COR-L47 (cell line): Measurements from ENCODE around the gene PLA2G10.
A peak's percentile ranks its signal among the peaks of the same experiment; 100 is the strongest.
"Not testable (repeated sequence)": the region's sequence is repeated elsewhere in the genome, so short reads cannot be mapped to it uniquely, and the experiment has no call there.

ENCODE experiments used
- DNase-seq: peaks from one replicate; lab custom pipeline; 2025; lab: John Stamatoyannopoulos, UW

PLA2G10 gene

DNA sequence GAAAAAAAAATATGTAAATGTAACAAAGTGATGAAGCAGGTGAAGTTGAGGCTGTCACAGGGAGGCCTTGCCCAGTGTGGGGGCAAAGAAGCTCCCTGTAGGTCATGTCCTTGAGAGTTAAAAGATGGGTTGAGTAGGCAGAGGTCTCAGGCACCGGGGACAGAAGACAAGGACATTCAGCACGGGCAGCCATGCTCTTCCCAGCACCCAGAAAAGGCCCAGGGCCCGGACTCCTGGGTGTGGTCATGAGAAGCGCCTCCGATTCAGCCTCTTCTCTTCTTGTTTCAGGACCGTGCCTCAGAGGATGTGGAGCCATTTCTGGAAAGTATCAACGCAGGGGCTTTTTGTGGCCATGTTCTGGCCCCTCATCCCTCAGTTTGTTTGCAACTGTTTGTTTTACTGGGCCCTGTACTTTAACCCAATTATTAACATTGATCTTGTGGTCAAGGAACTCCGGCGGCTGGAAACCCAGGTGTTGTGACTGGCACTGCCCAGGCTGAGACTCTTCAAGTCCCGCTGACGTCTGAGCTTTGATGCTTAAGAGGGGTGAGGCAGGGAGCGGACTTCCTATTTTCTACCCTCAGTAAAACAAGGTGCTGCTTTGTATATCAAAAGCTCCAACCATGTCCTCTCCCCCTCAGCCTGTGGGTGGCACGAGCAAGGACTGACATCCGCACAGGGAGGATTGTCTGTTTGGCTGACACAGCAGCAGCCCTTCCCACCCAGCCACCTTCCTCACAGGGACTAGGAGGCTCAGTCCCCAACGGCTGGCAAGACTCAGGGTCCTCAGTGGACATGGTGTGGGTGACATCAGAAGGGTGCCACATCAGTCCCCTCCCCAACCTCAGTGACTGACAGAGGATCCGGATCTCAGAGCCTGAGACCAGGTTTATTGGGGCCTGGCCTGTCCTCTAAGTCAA is 26.5 kb downstream of the PLA2G10 start:
- DNase-seq, result no peak

DNA sequence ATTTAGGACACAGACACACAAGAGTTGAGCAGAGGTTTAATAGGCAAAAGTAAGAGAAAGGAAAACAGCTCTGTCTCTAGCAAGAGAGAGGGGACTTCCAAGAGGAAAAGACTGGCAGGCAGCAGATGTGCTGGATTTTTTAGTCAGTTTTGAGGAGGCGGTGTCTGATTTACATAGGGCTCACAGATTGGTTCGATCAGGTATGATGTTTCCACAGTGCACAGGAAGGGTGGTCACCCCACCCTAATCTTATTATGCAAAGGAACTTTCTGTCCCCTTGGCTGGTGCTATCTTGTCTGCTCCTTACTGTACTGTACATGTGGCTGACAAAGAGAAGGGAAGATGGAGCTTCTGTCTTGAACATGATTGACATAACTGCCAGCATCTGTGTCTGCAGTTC is 36.0 kb downstream of the PLA2G10 start:
- no peak for DNase-seq

DNA sequence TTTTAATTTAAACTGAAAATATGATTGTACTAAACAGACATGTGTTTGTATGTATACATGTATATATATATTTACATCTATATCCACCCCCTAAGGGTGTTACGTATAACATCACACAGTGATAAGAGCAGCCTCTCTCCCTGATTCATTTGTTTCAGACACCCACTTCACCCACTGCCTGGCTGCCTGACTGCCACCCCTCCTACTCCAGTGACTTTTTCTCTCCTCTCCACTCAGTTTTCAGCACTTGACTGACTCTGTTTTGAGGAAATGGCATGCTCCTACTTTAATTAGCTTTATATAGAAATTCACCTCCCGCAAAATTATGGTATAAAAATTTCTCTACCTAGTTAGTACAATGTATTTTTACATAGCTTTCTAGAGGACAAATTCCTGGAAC is 41.4 kb downstream of the PLA2G10 start:
- DNase-seq, result no peak

DNA sequence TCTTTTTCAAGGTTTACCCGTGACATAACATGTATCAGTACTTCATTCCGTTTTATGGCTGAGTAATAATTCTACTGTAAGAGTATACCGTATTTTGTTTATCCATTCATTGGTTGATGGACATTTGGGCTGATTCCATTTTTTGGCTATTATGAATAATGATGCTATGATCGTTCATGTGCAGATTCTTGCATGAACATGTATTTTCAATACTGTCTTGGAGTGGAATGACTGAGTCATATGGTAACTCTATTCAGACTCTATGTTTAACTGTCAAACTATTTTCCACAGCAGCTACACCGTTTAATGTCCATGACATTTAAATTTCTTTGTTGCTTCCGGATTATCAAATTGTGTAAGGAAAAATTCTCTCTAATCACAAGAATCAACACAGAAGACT is 43.5 kb downstream of the PLA2G10 start:
- DNase-seq, result no peak

DNA sequence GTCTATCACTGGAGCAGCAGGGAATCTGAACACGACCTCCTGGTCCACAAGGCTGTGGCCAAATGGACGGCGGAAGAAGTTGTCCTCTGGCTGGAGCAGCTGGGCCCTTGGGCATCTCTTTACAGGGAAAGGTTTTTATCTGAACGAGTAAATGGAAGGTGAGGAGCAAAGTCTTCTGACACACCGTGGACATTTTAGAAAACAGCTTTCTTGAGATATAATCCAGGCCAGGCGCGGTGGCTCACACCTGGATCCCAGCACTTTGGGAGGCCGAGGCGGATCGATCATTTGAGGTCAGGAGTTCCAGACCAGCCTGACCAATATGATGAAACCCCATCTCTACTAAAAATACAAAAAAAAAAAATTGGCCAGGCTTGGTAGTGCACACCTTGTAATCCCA is 44.3 kb downstream of the PLA2G10 start:
- no peak for DNase-seq

DNA sequence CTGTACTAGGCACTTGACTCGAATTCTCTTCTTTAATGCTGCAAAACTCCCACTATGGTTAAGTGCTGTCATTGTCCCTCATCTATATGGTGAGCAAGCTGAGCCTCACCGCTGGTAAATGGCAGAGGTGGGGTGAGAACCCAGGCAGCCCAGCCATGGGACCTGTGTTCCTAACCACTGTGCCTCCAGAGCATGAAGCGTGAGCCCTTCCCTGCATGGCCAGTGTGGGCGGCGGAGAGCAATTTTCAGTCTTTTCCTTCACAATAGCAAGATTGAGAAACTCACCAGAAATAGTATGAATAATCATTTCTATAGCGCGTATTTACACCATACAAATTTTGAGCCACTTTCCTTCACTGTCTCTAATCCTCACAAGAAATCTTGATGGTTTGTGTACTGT is 52.2 kb downstream of the PLA2G10 start:
- DNase-seq, result no peak

DNA sequence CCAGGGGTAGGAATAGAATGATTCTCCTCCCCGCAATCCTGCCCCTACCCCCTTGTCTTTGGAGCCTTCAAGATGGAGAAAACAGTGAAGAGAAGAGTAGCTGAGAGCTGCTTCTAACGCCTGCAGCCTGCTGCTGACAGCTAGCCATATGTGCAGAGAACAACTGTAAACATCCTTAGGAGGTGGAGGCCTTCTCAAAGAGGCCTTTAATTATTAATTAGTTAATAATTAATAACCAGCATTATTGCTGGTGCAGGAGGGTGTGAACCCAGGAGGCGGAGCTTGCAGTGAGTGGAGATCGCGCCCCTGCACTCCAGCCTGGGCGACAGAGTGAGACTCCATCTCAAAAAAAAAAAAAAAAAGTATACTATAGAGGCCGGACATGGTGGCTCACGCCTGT is 52.9 kb downstream of the PLA2G10 start:
- no peak for DNase-seq

DNA sequence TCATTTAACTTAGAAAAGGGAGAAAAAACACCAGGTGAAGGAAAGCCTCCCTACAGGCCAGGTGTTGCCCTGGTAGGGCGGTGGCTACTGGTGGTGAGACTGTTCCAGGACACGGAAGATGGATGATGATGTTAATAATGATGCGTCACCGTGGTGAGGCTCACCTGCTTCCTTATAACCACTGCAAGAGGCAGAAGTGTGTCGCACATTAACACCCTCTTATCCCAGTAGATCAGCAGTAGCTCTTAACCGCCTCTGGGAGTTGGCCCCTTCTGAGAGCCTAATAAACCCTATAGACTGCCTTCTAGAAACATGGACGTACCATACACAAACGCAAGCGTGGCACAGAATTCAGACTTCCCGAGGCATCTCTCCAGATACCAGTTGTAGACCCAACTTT is 53.6 kb downstream of the PLA2G10 start:
- no peak for DNase-seq

DNA sequence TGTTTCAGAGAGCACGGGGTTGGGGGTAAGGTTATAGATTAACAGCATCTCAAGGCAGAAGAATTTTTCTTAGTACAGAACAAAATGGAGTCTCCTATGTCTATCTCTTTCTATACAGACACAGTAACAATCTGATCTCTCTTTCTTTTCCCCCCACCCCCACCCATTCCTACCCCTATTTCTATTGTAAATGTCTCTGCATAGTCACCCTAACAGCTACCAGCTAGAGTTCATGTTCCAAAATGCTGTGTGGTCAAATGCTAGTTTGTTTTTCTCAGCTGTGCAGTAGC is 57.2 kb downstream of the PLA2G10 start:
- DNase-seq, result not testable (repeated sequence)

DNA sequence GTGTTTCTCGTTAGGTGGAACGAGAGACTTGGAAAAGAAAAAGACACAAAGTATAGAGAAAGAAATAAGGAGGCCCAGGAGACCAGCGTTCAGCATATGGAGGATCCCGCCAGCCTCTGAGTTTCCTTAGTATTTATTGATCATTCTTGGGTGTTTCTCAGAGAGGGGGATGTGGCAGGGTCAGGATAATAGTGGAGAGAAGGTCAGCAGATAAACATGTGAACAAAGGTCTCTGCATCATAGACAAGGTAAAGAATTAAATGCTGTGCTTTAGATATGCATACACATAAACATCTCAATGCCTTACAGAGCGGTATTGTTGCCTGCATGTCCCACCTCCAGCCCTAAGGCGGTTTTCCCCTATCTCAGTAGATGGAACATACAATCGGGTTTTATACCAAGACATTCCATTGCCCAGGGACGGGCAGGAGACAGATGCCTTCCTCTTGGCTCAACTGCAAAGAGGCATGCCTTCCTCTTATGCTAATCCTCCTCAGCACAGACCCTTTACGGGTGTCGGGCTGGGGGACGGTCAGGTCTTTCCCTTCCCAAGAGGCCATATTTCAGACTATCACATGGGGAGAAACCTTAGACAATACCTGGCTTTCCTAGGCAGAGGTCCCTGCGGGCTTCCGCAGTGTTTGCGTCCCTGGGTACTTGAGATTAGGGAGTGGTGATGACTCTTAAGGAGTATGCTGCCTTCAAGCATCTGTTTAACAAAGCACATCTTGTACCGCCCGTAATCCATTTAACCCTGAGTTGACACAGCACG is 57.7 kb downstream of the PLA2G10 start:
- not testable (repeated sequence) for DNase-seq

DNA sequence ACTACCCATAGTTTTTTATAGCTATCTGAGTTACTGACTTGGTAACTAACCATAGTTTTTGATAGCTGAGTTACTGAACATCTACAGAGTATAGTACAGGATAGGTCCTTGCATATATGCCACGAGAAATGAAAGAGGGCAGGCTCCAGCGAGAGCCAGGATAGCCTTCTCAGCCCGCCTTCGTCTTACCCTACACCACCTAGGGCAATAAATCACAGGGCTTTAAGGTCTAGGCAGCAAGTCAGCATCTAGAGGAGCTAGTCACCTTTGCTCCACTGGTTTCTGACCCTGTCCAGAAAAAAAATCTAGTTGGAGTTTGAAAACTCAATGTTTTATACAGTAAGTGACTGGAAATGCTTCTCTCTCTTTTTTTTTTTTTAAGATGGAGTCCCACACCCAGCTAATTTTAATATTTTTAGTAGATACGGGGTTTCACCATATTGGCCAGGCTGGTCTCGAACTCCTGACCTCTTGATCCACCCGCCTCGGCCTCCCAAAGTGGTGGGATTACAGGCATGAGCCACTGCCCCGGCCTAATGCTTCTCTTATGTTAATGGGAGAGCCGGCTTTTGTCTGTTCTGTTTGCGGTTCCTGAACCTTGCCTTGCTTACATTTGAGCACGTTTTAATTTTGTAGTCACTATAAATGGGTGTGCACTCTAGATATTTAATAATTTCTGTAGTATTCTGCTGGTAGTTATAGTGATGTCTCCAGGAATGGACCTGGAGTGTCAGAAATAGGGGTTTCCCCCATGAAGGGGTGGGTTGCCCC is 58.5 kb downstream of the PLA2G10 start:
- DNase-seq, result no peak

DNA sequence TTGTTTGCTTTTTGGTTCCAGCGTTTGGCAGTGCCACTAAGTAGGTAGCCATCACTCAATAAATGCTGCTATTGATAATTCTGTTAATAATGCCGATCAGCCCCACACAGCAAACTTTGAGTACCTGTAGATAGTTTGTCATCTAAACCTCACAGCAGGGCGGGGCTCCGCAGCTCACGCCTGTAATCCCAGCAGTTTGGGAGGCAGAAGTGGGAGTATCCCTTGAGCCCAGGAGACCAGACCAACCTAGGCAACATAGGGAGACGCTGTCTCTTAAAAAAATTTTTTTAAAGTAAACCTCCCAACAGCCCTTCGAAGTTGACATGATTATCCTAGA is 59.8 kb downstream of the PLA2G10 start:
- no peak for DNase-seq

DNA sequence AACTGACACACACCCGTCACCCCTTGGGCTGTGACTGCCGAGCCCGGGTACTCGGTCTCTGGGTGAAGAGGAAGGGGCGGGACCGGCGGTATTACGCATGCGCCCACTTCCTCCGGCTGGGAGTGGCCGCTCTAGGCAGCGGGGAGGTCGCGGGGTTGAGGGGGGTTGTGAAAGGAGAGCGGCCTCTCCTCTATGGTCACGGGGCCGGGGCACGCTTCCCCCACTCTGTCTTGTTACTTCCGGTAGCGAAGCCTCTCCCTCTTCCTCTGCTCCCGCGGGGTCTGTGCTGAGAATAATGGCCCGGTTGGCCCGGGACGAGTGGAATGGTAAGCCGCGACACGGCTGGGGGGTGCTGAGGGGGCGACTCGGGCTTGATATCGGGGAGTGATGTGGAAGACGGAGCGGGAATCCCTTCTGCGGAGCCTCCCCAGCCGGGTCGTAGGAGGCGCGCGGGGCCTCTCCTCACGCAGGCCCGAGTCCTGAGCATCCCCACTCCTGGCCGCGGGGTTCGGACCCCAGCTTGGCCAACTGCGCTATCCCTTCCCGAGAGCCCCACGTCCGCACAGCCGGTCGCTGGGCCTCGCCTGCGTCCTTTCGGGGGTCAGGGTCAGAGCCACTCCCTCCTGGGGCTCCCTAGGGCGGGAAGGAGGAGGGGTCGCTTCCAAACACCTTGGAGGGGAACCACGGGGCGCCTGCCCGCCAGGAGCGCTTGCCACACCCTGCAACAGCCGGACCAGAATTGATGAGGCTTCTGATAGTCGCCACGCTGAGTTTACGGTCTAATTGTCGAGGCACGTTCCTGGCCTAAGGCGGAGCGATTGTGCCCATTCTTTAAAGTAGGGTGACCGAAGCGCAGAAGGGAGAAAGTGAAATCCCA is 61.2 kb downstream of the PLA2G10 start, which contains the start of gene BFAR:
TSS of gene BFAR (plus strand) at position 259 of the 877 bp plus-strand sequence. CDS start 11,396 bp downstream, outside the sequence.
- peak; percentile 95 for DNase-seq

DNA sequence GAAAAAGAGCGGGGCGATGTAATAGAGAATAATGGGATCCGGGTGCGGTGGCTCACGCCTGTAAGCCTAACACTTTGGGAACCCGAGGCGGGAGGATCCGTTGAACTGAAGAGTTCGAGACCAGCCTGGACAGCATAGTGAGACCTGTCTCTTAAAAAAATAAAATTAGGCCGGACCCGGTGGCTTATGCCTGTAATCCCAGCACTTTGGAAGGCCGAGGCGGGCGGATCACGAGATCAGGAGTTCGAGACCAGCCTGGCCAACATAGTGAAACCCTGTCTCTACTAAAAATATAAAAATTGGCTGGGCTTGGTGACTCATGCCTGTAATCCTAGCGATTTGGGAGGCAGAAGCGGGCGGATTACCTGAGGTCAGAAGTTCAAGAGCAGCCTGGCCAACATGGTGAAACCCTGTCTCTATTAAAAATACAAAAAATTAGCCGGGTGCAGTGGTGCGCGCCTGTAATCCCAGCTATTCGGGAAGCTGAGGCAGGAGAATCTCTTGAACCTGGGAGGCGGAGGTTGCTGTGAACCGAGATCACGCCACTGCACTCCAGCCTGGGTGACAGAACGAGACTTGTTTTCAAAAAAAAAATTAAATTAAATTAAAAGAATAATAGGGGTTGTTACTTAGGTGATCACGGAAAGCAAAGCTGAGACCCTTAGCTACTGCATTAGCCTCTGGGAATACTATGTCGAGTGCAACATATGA is 63.3 kb downstream of the PLA2G10 start:
- not testable (repeated sequence) for DNase-seq

DNA sequence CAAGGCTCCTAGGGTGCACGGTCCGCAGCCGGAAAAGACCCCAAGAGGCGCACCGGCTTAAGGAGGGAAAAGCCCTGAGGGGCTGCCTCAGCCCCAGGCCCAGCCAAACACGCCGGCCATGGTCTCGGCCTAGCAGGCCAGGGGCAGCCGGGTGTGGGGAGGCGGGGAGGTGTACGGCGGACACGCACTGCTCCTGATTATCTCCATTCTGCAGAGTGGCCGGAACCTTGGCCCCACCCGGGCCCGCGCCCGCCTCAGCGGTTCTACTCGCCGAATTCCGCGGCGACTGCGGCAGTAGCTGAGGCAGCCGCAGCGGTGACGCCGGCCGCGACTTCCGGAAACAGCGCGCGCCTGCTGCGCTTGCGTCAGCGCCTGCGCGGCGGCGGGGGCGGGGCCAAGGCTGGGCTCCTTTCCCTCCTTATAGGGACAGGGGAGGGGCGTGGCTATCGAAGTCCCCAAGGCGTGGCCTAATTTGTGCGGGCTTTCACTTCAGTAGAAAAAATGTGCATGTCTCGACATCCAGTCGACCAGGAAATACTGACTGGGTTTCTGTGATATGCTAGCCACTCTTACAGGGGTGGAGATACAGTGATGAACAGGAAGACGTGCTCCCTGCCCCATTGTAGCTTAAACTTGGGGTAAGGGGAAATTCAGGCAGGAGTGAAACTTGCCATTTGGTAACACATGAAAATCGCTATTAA is 64.0 kb downstream of the PLA2G10 start, which contains the start of gene PARN:
TSS of gene PARN (minus strand) at position 342 of the 701 bp plus-strand sequence. CDS start at position 207, 135 bp downstream.
- peak; percentile 98 for DNase-seq

DNA sequence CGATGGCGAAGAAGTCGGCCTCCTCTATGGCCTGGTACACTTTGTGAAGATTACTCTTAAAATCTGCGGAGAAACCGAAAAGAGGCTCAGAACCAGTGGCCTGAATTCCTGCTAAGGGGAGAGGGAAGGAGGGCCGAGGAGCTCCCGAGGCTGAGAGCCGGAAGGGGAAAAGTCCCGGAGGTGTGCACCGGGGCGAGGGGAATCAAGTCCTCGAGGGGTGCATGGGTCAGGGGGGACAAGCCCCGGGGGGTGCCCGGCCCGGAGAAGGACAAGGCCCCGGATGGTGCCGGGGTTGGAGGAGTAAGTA is 64.5 kb downstream of the PLA2G10 start:
- no peak for DNase-seq

DNA sequence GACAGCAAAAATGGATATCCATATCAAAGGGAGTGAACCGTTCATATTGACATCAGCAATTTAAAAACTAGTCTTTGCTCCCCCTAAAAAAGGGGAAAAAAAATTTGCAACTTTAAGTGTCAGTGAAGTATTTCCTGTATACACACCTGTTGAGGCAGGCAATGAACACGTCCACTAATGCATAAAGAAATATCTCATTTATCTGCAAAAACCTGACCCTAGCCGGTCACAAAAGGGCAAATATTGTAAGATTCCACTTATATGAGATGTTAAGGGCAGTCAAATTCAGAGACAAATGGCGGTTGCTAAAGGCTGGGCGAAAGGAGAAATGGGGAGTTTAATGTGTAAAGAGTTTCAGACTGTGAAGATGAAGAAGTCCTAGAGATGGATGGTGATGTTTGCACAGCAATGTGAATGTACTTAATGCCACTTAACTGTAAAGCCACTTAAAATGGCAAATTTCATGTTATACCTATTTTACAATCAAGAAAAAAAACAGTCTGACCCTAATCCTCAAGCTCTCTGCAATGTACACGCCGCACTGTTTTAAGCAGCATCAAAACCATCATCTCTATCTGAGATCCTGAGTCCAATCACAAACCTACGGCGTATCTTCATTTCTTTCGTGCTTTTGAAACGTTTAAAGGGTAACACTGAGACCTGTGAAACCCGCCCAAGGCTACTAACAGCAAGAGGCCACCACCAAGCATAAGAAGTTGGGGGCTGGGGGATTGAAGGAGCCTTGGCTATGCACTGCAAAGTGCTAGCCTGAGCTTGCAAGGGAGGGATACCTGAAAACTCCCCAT is 65.1 kb downstream of the PLA2G10 start:
- no peak for DNase-seq

DNA sequence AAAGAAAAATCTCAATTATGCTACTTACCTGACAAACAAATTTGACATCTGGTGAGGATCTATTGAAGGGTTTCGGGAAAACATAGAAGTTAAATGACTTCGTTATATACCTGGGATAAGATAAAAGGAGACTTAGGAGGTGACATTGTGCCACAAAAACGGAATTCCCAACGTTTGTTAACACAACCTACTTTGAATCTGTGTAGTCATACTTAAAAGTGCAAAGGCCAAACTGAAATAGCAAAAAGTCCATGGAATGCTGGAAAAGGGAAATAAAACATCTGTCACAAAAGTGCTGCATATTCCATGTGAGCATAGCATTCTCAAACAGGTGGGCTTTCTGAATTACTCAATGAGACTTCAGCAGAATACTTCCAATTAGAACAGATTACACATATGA is 67.0 kb downstream of the PLA2G10 start:
- no peak for DNase-seq
